Osteoblast (primary cell): ENCODE measurements around the gene CELF4. TPM values are rescaled to one million over a fixed set of nuclear protein-coding genes. Genes with fewer than 3 reads are reported as not detected.

Experiments
- DNase-seq: peaks from one replicate; pipeline ENCODE4 v3.0.0; 2011; ENCODE audit warnings: low spot score, mixed read lengths; ENCODE audit not compliant: insufficient read length; ENCODE audit errors: missing footprints
- H2AFZ ChIP-seq: 2 replicates; pipeline ENCODE4 v1.6.0; 2011; ENCODE audit warnings: mild to moderate bottlenecking, low read length
- H3K27ac ChIP-seq: 2 replicates; pipeline ENCODE4 v1.5.1; 2011; ENCODE audit warnings: mild to moderate bottlenecking, low read depth, low read length, moderate library complexity
- H3K27me3 ChIP-seq: 2 replicates; pipeline ENCODE4 v1.6.0; 2012; ENCODE audit warnings: mild to moderate bottlenecking, control low read depth, inconsistent platforms, low read length, moderate library complexity; ENCODE audit not compliant: insufficient read depth
- H3K36me3 ChIP-seq: 2 replicates; pipeline ENCODE4 v1.5.1; 2011; ENCODE audit warnings: mild to moderate bottlenecking, low read length, control low read depth, moderate library complexity; ENCODE audit not compliant: insufficient read depth
- H3K4me1 ChIP-seq: 2 replicates; pipeline ENCODE4 v1.5.1; 2011; ENCODE audit warnings: mild to moderate bottlenecking, low read length, control low read depth, moderate library complexity; ENCODE audit not compliant: insufficient read depth
- H3K4me2 ChIP-seq: 2 replicates; pipeline ENCODE4 v1.6.0; 2011; ENCODE audit warnings: mild to moderate bottlenecking, low read length; ENCODE audit not compliant: insufficient read depth
- H3K4me3 ChIP-seq: fragments of 200-600 bp; sonication (generic); 3 replicates; pipeline ENCODE4 v1.5.1; 2012; ENCODE audit warnings: mild to moderate bottlenecking, low read length, inconsistent platforms; ENCODE audit not compliant: insufficient read depth
- H3K79me2 ChIP-seq: 2 replicates; pipeline ENCODE4 v1.6.0; 2012; ENCODE audit warnings: mild to moderate bottlenecking, low read length, control low read depth, inconsistent platforms; ENCODE audit not compliant: insufficient read depth
- H3K9me3 ChIP-seq: 2 replicates; pipeline ENCODE4 v1.5.1; 2011; ENCODE audit warnings: low read depth, low read length, control low read depth
- H4K20me1 ChIP-seq: 2 replicates; pipeline ENCODE4 v1.6.0; 2012; ENCODE audit warnings: mild to moderate bottlenecking, low read length, control low read depth; ENCODE audit not compliant: insufficient read depth
- CTCF ChIP-seq: IDR thresholded peaks from 2 replicates; pipeline ENCODE4 v1.5.1; 2011; ENCODE audit warnings: mild to moderate bottlenecking, low read depth, low read length, moderate library complexity; ENCODE audit errors: extremely low read depth
- total RNA-seq: library from RNA; depleted of rRNA; stranded (reverse); fragments of >200 nt; gene quantifications from 2 replicates; pipeline ENCODE4 v1.2.3, GENCODE V29; 2012

The CELF4 gene
- total RNA-seq, 1 donor = not detected

GRCh38 chr18:37499913-37500312, 65.7 kb downstream of the CELF4 start:
- Histone ChIP-seq H3K9me3 (no peaks in the 10 kb centered on the region), H3K4me3 (no peak overlapping the region), H3K36me3 (no peaks in the 10 kb centered on the region), H3K4me2 (no peak overlapping the region), H3K79me2 (no peaks in the 10 kb centered on the region), H3K27me3 (peaks cover 5% of the 10 kb centered on the region), H3K27ac (no peak overlapping the region), H3K4me1 (no peaks in the 10 kb centered on the region), H4K20me1 (no peaks in the 10 kb centered on the region), H2AFZ (no peak overlapping the region)
- DNase-seq = no peak
- TF ChIP-seq CTCF = no peak

GRCh38 chr18:37499044-37499443, 66.6 kb downstream of the CELF4 start:
- Histone ChIP-seq H3K9me3 (no peaks in the 10 kb centered on the region), H4K20me1 (no peaks in the 10 kb centered on the region), H3K4me2 (no peak overlapping the region), H3K79me2 (no peaks in the 10 kb centered on the region), H3K4me3 (no peak overlapping the region), H3K27ac (no peak overlapping the region), H3K27me3 (peaks cover 5% of the 10 kb centered on the region), H3K36me3 (no peaks in the 10 kb centered on the region), H2AFZ (no peak overlapping the region), H3K4me1 (no peaks in the 10 kb centered on the region)
- DNase-seq = no peak
- TF ChIP-seq CTCF = no peak

GRCh38 chr18:37497853-37498518, 67.6 kb downstream of the CELF4 start:
- no peaks in the 10 kb centered on the region for H4K20me1 ChIP-seq
- no peak for TF ChIP-seq CTCF

GRCh38 chr18:37496568-37496967, 69.0 kb downstream of the CELF4 start:
- H3K9me3 ChIP-seq = no peaks in the 10 kb centered on the region
- H2AFZ ChIP-seq = no peak overlapping the region
- no peak overlapping the region for H3K27ac ChIP-seq
- H3K4me3 ChIP-seq = no peak overlapping the region
- no peak for TF ChIP-seq CTCF
- no peaks in the 10 kb centered on the region for H4K20me1 ChIP-seq
- no peaks in the 10 kb centered on the region for H3K79me2 ChIP-seq
- H3K27me3 ChIP-seq = no peaks in the 10 kb centered on the region
- no peaks in the 10 kb centered on the region for H3K36me3 ChIP-seq
- no peak for DNase-seq
- no peaks in the 10 kb centered on the region for H3K4me1 ChIP-seq
- H3K4me2 ChIP-seq = no peak overlapping the region

More at GRCh38 chr18:37497853-37498518, 67.6 kb downstream of the CELF4 start:
- Histone ChIP-seq H3K79me2 (no peaks in the 10 kb centered on the region), H3K9me3 (no peaks in the 10 kb centered on the region), H3K4me3 (no peak overlapping the region), H2AFZ (no peak overlapping the region), H3K4me2 (no peak overlapping the region), H3K27ac (no peak overlapping the region), H3K4me1 (no peaks in the 10 kb centered on the region), H3K27me3 (peaks cover 5% of the 10 kb centered on the region), H3K36me3 (no peaks in the 10 kb centered on the region)
- DNase-seq = no peak
